NCI-H460 (cell line): ENCODE data around the gene KSR2. TPM values are rescaled to one million over a fixed set of nuclear protein-coding genes. Genes with fewer than 3 reads are reported as not detected.
"Not testable (repeated sequence)": the region's sequence is repeated elsewhere in the genome, so short reads cannot be mapped to it uniquely, and the experiment has no call there.

Experiments
- DNase-seq: peaks from one replicate; pipeline ENCODE4 v3.0.0-alpha.2; 2016; ENCODE audit warnings: low read depth; ENCODE audit errors: extremely low read depth
- total RNA-seq: library from RNA; depleted of rRNA; stranded (reverse); fragments of >200 nt; shearing (Covaris generic); gene quantifications from 2 replicates; pipeline ENCODE4 v1.2.3, GENCODE V29; 2014

The KSR2 gene
- total RNA-seq, 1 experiment from 2014 or later: not detected

DNA sequence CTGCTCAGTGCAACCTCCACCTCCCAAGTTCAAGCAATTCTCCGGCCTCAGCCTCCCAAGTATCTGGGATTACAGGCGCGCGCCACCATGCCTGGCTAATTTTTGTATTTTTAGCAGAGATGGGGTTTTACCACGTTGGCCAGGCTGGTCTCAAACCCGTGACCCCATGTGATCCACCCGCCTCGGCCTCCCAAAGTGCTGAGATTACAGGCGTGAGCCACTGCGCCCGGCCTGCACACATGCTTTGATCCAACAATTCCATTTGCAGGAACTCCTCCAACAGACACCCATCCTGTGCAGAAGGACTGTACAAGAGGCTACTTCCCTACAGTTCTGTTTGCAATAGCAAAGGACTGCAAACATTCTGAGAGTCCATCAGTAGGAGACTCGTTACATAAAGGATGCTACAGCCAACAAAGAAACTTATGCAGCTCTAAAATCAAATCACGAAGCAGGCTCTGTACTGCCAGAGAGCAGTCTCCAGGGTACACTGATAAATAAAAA is 108.0 kb downstream of the KSR2 start:
- not testable (repeated sequence) for DNase-seq

DNA sequence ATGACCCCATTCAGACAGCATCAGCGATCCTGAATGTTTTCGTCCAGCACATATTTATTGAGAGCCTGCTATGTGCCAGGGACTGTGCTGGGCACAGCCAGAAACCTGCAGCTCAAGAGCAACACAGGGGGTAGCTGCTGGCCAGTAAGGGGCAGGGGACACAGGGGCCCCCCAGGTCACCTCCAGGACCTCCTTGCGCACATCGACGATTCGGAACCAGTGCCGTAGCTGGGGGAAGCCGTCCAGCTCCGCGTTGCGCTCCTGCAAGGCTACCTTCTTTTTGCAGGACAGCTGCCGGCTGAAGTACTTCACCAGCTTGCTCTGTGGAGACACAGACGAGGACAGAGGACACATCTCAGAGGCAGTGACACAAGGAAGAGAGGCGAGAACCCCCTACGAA is 108.7 kb downstream of the KSR2 start:
- no peak for DNase-seq

DNA sequence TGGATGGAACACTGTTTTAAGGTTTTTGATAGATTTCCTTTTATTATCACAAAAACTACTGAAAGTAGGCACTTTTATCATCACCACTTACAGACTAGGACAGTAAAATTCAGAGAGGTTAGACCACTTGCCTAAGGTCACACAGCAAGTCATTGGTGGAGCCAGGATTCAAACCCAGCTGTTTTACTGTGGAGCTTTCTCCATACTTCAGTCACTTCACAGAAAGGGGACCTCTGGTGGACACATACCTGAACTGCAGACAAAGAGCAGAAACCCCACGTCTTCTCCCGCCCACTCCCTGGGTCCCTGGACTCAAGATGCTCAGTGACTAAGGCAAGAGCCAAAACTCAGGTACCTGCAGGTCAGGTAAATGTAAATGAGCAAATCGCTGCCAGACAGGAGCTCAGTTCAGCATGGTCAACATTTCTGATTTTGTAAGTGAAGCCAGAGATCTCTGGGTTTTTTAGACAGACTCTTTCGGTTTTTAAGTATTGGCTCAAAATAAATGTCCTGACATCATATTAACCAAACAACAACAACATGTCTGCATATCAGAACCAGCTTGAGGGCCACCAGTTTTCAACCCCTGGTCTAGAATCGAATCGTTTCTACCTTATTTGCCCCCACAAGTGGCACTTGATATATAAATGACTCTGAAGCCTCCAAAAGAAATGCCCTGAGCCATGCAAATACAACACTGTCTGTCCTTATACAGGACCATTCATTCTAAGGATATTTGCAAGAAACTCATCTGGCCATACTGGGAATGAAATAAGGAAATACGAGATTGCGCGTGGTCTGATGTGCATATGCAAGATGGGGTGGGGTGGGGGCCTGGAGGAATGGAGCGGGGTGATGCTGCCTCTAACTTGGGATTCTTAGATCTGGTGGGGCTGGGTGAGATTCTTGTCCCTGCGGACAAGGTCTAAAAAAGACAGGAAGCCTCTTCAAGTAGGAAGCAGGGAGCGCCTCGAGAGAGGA is 110.9 kb downstream of the KSR2 start:
- peak; percentile 67 for DNase-seq

DNA sequence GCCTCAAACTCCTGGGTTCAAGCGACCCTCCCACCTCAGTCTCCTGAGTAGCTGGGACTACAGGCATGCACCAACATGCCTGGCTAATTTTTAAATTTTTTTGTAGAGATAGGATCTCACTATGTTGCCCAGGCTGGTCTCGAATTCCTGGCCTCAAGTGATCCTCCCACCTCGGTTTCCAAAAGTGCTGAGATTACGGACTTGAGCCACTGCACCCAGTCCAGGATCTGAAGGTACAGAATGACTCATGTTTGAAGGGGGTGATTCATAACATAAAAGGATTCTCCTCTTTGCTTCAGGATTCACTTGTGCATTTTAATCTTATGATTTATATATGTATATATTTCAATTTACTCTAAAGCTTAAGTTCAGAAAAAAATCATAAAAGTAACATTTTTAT is 111.7 kb downstream of the KSR2 start:
- DNase-seq: not testable (repeated sequence)

DNA sequence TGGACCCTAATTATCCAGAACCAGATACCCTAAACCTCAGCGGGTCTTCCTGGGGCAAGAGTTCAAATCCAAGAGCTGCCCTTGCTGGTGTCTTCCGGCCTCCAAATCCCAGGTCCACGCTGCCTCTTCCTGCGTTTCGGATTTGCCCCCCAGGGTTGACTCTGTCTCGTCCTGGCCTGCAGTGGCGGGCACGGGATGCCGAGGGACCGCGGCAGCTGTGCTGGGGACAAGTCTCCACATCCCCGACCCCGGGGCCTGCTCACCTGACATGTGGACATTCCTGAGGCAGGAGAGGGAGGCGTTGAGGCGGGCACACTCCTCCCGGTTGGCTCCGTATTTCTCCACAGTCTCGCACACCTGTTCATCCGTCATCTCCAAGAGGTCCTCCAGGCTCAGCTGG is 113.6 kb downstream of the KSR2 start:
- DNase-seq: no peak

DNA sequence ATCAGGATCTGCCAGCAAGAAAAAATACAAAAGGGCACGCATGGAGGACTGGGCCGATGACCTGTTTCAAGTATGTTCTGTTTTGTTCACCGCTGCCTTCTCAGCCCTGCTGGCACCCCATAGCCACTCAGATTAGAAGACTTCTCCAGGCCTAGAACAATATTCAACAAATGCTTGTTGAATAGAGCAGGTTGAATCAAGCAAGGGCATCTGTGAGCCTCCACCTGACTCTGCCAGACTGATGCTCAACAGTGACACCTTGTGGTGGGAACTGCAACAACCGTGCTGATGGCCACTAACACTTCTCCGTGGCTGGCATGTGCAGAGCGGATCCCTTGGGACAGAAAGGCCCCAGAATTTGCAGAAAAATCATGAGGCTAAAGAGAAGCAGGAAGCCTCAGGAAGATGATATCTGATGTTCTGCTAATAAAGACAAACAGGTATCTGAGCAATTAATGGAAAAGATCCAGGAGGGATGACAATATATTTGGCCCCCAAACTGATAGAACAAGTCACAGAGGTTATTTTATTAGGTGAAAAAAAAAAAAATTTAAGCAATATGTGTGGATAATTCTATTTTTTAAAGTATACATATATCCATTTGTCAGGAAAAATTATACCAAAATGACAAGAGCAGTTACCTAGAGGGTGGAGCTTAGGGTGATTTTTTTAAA is 114.3 kb downstream of the KSR2 start:
- peak; percentile 48 for DNase-seq

DNA sequence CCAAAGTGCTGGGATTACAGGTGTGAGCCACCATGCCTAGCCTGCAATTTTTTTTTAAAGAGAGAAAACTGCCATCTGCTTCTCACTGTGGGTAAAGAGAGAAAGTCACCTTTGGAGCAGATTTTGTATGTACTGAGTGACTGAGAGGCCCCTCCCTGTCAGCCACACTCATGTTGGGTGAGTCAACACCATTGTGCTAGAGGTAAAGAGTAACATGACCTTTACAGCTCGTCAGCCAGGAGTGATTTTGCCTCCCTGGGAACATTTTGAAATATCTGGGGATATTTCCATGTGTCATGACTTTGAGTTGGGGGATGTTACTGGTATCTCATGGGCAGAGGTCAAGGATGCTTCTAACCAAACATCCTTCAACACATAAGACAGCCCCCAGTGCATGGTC is 115.2 kb downstream of the KSR2 start:
- no peak for DNase-seq

DNA sequence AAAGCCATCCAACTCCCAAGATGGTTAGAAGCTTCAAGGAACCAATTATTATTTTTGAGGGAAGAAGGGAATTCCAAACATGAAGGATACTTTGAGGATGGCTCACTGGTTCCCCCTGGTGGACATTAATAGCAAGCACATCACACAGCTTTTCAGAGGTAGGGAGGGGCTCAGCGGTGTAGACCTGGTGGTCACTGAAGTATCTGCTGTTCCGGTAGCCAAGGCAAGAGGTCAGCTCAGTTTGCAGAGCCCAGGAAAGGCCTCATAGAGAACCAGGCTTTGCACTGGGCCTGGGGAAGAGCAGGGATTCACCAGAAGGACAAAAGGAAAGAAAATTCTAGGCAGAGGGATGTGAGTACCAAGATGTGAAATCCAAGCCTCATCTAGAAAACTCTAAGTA is 118.7 kb downstream of the KSR2 start:
- DNase-seq: peak; percentile 51

DNA sequence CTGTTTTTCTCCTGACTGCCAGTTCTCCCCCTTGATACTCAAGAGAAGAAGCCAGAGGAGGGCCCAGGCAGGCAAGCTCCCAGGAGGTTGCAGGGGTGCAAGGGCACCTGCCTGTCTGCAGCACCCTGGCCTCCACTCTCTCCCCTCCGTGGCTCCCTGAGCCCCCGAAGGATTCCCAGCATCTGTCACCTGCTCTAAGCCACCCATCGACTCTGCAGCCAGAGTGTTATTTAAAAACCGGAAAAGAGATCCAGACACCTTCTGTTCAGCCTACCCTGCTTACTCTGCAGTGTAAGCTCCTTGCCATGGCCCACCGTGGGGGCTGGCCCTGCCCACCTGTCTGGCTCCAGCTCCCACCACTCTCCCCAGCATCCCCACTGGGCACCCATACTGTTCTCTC is 121.4 kb downstream of the KSR2 start:
- DNase-seq: no peak

DNA sequence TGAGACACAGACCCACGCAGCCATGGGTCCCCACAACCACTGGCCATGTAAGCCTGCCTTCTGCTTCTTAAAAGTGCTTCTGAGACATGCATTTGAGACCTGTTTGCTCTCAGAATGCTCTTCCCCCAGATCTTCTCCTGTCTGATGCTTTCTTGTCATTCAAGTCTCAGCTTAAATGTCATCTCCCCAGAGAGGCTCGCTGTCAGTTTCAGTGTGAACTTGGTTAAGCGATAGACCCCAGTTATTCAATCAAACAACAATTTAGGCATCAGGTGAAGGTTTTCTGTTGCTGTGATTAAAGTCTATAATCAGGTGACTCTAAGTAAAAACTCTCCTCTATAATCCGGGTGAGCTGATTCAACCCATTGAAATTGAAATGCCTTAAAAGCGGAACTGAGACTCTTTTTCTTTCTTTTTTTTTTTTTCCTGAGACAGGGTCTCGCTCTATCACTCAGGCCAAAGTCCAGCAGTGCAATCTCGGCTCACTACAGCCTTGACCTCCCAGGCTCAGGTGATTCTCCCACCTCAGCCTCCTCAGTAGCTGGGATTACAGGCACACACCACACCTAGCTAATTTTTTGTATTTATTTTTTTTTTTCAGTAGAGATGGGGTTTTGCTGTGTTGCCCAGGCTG is 123.4 kb downstream of the KSR2 start:
- DNase-seq: no peak

DNA sequence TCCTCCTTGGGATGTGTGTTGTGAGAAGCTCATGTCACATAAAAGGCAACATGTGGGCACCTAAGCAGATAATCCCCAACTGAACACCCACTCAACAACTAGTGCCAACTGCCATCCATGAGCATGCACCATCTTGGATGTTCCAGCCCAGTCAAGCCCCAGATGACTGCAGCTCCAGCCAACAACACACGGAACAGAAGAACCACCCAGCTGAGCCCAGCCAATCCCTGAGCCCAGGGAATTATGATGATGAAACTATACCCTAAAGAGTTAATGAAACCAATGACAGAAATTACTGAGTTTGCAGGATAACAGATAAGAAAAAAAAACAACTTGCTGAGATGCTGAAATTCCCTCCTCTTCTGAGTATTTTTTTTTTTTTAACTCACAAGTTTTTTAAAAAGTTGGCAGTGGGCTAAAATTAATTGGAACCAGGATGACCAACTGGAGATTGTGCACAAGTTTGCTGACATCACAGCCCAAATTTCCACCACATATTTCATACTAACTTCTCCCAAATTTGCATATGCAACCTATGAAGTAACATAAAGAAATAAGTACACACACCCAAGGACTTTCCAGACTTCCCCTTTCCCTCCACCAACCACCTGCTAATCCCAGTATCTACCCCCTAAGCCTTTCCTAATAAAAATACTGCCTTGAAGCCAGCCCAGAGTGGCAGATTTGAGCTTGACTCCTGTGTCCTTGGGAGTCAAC is 124.5 kb downstream of the KSR2 start:
- no peak for DNase-seq

DNA sequence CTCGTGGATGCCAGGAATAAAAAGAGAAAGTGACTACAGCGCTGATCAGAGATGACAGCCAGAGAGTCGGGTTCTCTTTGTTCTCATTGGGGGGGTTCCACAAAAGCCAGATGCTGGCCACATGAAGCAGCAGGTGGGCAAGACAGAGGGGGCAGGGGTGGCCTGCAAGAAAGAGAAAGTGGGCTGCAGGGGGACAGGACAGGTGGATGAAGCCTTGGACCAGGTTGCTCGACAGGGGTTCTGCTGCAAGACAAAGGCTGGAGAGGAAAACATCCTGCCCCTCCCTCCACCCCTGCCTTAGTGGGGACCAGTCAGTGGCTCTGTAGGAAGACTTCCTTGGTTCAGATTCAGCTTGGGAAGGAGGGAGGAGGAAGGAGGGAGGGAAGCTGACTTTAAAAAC is 126.2 kb downstream of the KSR2 start:
- DNase-seq: no peak

DNA sequence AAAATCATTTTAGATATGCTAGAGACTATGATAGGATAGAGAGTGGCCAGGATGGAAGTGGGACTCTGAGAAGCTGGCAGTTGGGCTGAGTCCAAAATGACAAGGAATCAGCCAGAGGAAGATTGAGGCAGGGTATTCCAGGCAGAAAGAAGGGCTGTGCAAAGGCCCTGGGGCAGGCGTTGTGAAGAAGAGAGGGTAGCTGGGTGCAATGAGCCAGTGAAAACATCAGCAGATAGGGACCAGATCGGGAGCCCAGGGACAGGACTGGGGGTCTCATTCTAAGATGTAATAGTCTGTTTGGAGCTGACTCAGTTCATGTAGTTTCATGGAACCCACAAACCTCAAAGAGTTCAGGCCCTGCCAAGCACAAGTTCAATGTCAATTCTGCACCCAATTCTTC is 126.6 kb downstream of the KSR2 start:
- DNase-seq: no peak

DNA sequence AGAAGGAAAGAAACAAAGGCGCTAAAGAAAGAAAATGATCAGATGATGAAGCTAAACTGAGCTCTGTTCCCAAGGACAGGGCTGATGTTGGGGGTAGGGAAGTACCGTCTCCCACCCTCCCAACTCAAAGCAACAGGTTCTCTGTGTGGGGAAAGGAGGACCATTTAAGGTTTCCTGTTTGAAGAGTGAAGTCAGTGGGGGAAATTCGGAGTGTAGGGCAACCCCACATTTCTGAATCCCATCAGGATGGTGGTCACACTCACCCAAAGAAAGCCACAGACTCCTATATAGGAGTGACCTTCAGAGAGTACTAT is 131.1 kb downstream of the KSR2 start:
- no peak for DNase-seq

DNA sequence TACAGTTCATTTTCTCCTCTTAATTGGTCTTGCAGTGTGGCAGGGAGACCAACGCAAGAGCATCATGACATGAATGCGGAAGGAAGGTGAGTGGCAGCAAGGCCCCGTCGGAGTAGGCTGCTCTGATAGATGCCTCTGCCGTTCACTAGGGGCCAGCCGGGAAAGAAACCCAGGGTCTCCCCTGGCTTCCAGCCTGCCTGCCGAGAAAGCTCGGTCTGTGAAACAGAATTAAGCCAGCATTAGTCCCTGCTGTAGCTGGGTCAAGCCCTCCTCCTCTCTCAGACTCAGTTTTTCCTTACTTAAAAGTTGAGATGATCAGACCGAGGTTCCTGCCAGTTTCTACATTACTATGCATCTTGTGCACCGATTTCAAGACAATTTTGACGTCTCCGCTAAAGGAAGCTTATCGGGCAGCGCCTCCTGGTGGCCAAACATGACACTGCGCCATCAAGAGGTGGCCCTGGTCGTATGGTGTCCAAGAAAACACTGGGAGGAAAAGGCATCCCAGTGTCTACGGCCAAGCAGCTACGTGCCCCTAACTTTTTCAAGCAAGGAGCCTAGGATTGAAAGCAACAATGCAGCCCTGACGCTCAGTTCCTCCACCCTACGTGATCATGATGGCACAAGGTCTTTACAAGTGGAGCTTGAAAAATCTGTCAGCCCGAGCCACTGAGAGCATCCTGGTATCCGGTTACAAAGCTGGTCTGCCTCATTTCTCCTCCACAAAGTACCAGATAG is 131.6 kb downstream of the KSR2 start:
- peak; percentile 70 for DNase-seq

DNA sequence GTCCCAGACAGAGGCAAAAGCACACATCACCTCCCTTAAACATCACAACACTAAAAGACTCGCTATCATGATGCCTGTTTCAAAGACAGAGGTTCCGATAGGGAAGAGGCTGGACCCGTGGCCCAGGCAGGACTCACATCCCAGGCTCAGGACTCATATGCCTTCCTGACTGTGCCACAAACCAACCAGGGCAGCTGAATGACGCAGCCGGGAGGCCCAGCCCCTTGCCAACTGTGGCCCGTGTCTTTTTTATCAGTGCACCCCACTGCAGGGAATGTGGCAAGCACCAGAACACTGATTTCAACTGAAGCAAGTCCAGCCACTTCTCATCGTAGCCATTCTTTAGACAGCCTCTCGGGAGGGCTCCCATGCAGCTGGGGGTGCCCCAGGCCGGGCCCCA is 132.3 kb downstream of the KSR2 start:
- no peak for DNase-seq

DNA sequence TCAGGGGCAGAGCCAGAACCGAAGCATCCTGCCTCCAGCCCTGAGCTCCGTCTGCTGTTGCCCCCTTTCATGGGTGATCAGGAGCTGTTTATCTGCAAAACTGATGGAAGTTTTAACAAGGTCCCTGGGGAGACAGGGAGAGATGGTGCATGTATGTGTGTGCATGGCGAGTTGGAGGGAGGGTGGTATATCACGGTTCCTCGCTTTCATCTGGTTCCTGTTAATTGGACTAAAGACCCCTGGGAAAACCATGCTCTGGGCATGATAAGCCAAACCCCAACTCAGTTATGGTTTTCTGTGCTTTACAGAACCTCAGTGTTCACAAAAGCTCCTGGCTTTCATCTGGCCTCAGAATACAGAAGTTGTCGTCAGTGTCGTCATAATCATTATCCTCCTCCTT is 133.6 kb downstream of the KSR2 start:
- DNase-seq: no peak

DNA sequence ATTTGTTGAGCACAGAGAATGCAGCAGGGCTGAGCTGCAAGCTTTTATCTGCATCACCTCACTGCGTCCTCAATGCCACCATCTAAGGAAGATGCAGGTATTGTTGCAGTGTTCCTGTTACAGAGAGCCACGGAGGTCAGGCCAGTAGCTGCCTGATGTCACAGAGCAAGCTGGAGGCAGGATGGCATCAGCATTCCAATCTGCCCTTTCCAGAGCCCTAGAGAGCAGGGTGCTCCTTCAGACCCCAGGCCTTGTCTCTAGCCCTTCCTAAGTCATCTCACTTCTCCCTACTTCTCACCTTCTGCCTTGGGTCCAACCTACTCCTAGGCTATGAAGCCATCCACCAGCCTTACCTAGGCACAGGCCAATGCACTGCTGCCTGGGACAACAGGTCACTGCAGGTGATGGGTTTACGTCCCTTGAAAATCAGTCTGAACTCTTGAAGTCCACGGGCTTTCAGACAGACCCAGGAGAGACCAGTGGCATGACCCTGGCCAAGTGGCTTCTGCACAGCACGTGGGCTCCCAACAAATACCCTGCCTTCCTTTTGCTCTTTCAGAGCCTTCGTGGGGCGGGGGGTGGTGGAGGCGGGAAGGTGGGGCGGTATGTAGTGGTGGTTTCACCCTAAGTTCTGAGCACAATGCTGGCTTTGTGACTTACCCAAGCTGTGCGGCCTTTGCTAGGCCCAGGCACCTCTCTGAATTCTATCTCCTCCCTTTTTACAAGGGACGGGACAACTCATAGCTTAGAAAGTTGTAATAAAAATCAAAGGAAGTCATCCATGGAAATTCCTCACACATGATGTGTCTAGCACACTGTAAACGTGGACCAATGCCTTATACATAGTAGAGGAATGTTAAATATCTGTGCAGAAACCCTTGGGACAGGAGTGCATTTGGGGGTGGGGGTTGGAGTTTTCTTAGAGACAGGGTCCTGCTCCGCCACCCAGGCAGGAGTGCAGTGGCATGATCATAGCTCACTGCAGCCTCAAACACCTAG is 136.0 kb downstream of the KSR2 start:
- no peak for DNase-seq

DNA sequence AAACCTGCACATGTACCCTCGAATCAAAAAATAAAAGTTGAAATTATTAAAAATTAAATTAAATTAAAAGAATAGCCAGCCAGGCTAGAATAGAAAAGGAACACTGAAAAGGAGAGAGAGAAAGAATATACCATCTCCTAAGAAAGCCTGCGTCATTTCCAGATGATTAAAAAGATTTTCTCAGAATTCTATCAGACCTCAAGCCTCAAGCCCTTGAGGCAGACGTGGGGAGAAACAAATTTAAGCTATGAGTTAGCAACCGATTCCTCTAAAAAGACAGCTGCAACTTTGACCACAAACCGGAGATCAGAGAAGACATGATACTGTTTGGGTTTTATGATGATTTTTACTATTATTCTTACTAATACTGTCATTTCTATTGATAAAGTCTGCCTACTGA is 138.3 kb downstream of the KSR2 start:
- no peak for DNase-seq
